HUES64 (cell line): ENCODE measurements around the gene BTBD9.
"Not testable (repeated sequence)": the region's sequence is repeated elsewhere in the genome, so short reads cannot be mapped to it uniquely, and the experiment has no call there.

Experiments
- H3K27ac ChIP-seq: 2 replicates; pipeline ENCODE4 v1.7.0; 2013; ENCODE audit warnings: low read depth, low read length, inconsistent platforms
- H3K27me3 ChIP-seq: 2 replicates; pipeline ENCODE4 v1.6.1; 2013; ENCODE audit warnings: mild to moderate bottlenecking, low read length; ENCODE audit not compliant: insufficient read depth
- H3K36me3 ChIP-seq: 2 replicates; pipeline ENCODE4 v1.6.1; 2013; ENCODE audit warnings: mild to moderate bottlenecking, low read length; ENCODE audit not compliant: insufficient read depth
- H3K4me1 ChIP-seq: 2 replicates; pipeline ENCODE4 v1.6.1; 2013; ENCODE audit warnings: mild to moderate bottlenecking, low read length, moderate library complexity; ENCODE audit not compliant: insufficient read depth
- H3K4me3 ChIP-seq: 2 replicates; pipeline ENCODE4 v1.5.1; 2013; ENCODE audit warnings: mild to moderate bottlenecking, low read length, moderate library complexity
- H3K9ac ChIP-seq: 2 replicates; pipeline ENCODE4 v1.6.1; 2013; ENCODE audit warnings: mild to moderate bottlenecking, low read depth, low read length
- H3K9me3 ChIP-seq: 2 replicates; pipeline ENCODE4 v1.6.1; 2013; ENCODE audit warnings: low read depth, low read length; ENCODE audit not compliant: insufficient read depth
- WGBS: fragments of 150-250, 120-280 bp; methylation state at CpG from one replicate; pipeline ENCODE4 v1.1.7; 2013; ENCODE audit warnings: missing lambda C conversion rate; 5-methylcytosine and 5-hydroxymethylcytosine counted together

The BTBD9 gene

DNA sequence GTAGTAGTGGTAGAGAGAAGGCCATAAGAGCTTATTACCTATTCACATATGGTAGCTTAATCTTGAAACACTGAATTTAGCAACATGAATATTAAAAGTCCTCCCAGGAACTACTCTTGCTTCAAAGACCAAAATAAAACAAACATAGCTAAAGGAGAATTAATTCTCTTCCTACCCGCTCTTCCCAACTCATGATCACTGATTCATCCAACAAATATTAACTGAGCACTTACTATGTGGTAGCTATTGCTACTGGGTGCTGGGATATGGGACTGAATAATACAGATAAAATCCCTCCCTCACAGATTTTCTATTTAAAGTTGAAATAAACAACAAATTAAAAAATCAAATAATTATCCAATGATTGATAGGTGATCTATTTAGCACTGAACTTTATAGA lies 287.1 kb downstream of the BTBD9 start:
- Histone ChIP-seq H3K36me3 (no peaks in the 10 kb centered on the region), H3K4me1 (peaks cover 14% of the 10 kb centered on the region; the same call in 1 of the 2 replicates), H3K9me3 (no peaks in the 10 kb centered on the region), H3K9ac (no peak overlapping the region), H3K4me3 (no peak overlapping the region), H3K27ac (no peak overlapping the region), H3K27me3 (no peaks in the 10 kb centered on the region)
- 90% methylated on average over 1 of the region's 1 CpG for WGBS

DNA sequence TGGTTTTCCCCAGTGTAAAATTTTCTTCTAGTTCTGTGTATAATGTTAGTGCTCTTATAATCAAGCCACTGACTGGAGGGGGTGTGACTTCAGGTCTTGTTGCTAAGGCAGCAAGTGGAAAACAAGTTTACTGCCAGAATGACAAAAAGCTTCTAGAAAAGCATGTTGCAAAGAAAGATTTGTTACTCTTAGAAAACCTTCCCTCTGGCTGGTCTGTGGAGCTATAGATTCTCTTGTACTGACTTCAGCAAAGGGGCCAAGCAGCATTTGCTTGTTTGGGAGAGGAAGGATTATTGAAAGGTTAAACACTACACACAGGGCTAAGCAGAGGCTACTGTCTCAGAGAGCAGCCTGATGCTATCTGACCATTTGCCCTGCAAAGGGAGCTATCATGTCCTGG lies 288.8 kb downstream of the BTBD9 start:
- Histone ChIP-seq H3K36me3 (no peaks in the 10 kb centered on the region), H3K27ac (no peak overlapping the region), H3K4me3 (no peak overlapping the region), H3K9me3 (no peaks in the 10 kb centered on the region), H3K9ac (no peak overlapping the region), H3K4me1 (peaks cover 28% of the 10 kb centered on the region; the same call in 1 of the 2 replicates), H3K27me3 (no peaks in the 10 kb centered on the region)

DNA sequence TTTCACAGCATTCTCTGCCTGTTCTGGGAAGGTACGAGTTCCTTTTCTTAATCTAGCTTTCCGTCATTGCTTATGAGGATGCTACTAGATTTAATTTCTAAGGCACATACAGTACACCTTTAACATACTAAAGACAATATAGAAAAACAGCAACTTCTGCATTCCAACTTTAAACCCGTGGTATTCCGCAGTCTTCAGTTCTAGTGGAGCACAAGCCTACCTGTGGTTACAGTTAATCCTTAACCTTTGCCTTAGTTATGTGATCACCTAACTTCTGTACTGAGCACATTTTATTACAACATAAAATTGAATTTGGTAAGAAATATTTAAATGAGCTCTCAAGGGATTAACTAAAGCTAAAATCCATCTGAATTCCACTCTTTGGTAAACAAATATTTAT lies 289.5 kb downstream of the BTBD9 start:
- H3K9me3 ChIP-seq = no peaks in the 10 kb centered on the region
- no peak overlapping the region for H3K27ac ChIP-seq
- no peak overlapping the region for H3K9ac ChIP-seq
- H3K27me3 ChIP-seq = no peaks in the 10 kb centered on the region
- 93% methylated on average over 4 of the region's 4 CpGs for WGBS
- peaks cover 28% of the 10 kb centered on the region; the same call in 1 of the 2 replicates for H3K4me1 ChIP-seq
- no peaks in the 10 kb centered on the region for H3K36me3 ChIP-seq
- H3K4me3 ChIP-seq = no peak overlapping the region

DNA sequence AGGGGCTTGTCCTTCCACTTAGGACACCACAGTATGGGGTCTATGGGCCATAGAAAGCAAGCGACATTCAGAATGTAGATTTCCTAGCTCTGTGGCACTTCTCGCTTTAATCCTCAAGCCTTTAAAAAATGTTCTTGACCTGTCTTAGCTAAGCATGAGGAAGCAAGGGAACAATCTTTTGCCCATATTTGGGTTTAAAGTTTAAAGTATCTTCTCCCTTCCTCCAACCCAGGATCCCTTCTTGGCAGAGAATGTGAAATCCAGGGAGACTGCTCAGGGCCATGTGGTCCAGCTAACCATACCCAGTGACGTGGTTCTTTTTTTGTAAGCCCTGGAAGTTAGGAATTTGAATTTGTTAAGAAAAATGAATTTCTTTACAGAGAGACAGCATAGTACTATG lies 289.9 kb downstream of the BTBD9 start:
- WGBS = 76% methylated on average over 3 of the region's 3 CpGs
- H3K27me3 ChIP-seq = no peaks in the 10 kb centered on the region
- peaks cover 28% of the 10 kb centered on the region; the same call in 1 of the 2 replicates for H3K4me1 ChIP-seq
- no peaks in the 10 kb centered on the region for H3K9me3 ChIP-seq
- H3K9ac ChIP-seq = no peak overlapping the region
- no peak overlapping the region for H3K4me3 ChIP-seq
- no peaks in the 10 kb centered on the region for H3K36me3 ChIP-seq
- H3K27ac ChIP-seq = no peak overlapping the region

DNA sequence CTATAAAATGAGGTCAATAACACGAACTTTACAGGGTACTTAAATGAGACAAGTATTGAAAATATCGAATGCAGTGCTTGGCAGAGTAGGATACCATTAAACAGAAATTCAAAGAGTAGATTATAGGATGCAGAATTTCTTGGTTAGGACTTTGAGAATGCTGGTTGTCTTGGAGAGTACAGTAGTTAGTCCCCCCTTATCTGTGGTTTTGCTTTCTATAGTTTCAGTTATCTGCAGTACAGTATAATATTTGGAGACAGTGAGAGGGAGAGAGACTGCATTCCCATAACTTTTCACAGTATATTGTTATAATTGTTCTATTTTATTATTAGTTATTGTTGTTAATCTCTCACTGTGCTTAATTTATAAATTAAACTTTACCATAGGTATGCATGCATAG lies 290.5 kb downstream of the BTBD9 start:
- no peaks in the 10 kb centered on the region for H3K27me3 ChIP-seq
- no peak overlapping the region for H3K27ac ChIP-seq
- WGBS = 96% methylated on average over 2 of the region's 2 CpGs
- H3K9me3 ChIP-seq = no peaks in the 10 kb centered on the region
- H3K9ac ChIP-seq = no peak overlapping the region
- H3K36me3 ChIP-seq = no peaks in the 10 kb centered on the region
- no peak overlapping the region for H3K4me3 ChIP-seq
- H3K4me1 ChIP-seq = peaks cover 28% of the 10 kb centered on the region; the same call in 1 of the 2 replicates

DNA sequence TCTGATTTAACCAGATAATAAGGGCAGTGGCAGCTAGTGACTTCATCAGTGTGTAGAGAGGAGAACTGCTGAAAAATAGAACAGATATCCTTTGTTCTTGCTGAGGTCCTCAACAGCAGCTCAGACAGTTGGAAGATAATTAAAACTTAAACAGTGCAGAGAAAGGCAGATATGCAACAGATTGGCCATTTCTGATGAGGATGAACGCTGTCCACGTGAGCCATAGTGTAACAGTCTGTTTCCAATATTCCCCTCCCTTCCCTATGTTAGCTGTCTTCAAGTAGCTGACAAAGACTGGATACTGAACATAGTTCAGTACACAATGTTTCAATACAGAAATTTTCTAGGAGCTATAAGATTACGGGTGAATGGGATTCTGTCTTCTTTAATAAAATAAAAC lies 291.4 kb downstream of the BTBD9 start:
- WGBS = 95% methylated on average over 2 of the region's 3 CpGs
- H3K4me3 ChIP-seq = no peak overlapping the region
- no peaks in the 10 kb centered on the region for H3K36me3 ChIP-seq
- H3K9ac ChIP-seq = no peak overlapping the region
- peaks cover 28% of the 10 kb centered on the region; the same call in 1 of the 2 replicates for H3K4me1 ChIP-seq
- H3K9me3 ChIP-seq = no peaks in the 10 kb centered on the region
- H3K27me3 ChIP-seq = no peaks in the 10 kb centered on the region
- no peak overlapping the region for H3K27ac ChIP-seq

DNA sequence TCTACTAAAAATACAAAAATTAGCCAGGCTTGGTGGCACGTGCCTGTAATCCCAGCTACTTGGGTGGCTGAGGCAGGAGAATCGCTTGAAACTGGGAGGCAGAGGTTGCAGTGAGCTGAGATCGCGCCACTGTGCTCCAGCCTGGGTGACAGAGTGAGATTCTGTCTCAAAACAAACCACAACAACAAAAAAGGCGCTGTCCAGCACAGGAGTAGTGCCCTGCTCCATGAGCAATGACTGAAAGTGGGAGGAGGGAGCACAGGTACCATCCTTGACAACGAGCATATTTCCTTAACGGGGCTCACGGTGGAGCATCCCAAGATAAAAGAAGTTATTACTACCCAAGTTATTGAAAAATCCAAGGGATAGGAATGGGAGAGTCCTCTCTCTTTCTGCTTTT lies 291.9 kb downstream of the BTBD9 start:
- not testable (repeated sequence) for H3K4me3 ChIP-seq, H3K27me3 ChIP-seq, H3K9ac ChIP-seq, H3K9me3 ChIP-seq, H3K27ac ChIP-seq, H3K36me3 ChIP-seq
- WGBS = 96% methylated on average over 6 of the region's 8 CpGs
- H3K4me1 ChIP-seq = peaks cover 28% of the 10 kb centered on the region; the same call in 1 of the 2 replicates

DNA sequence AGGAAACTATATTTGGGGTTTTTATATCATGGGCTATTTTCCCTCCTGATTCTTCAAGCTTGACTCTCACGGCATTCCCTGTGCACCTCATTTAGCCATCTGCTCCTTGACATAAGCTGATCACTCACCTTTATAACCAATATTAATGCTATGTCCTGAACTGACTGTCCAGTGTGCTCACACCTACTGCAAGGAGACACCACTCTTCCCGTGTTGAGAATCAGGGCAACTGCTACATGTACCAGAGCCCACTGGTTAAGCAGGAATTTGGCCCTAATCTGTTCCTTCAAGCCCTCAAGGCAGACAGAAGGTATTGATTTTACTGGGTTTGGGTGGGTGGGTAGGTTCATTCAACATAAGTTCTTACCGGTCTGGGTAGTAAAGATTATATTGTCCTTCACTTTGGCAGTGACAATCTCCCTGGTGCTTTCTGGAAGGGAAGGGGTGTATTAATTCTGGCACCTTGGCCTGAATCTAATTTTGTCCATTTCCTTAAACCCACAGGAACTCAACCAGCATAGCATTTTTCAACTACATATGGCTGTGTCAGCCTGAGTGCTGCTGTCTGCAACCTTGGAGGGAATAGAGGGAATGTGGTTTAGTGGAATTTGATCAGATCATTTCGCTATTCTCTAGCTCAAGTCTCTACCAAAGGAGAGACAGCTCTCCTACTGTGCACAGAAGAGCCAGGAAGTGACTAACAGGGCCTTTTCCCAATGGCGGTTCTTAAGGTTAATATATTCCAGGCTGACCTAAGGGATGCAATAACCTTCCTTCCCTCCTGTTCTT lies 293.2 kb downstream of the BTBD9 start:
- H3K27ac ChIP-seq = no peak overlapping the region

DNA sequence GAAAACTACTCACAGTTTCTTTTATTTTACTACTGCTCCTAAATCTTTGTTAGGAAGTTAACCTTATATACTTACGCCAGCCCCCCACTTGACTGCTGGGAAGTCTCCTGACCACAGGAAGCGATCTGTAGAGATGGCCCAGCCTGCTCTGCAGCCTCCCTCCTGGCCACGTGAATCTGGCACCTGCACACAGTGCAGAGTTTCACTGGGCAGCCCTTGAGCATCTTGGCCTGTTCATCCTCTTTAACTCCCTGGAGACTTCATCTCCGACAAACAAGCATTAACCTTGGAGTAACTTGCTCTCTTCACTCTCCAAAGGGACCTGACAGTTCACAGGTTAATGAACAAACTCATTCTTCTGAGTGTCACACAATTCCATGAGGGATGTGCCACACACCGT lies 294.1 kb downstream of the BTBD9 start:
- WGBS = 89% methylated on average over 5 of the region's 5 CpGs
- H3K27ac ChIP-seq = no peak overlapping the region
- no peak overlapping the region for H3K4me3 ChIP-seq
- H3K9ac ChIP-seq = no peak overlapping the region
- H3K27me3 ChIP-seq = no peaks in the 10 kb centered on the region
- no peaks in the 10 kb centered on the region for H3K36me3 ChIP-seq
- peaks cover 23% of the 10 kb centered on the region; the same call in 1 of the 2 replicates for H3K4me1 ChIP-seq
- H3K9me3 ChIP-seq = no peaks in the 10 kb centered on the region

More for the DNA sequence above, 293.2 kb downstream of the BTBD9 start:
- no peaks in the 10 kb centered on the region for H3K9me3 ChIP-seq
- H3K36me3 ChIP-seq = no peaks in the 10 kb centered on the region
- 62% methylated on average over 5 of the region's 5 CpGs for WGBS
- H3K9ac ChIP-seq = no peak overlapping the region; the same call in 1 of the 2 replicates
- no peaks in the 10 kb centered on the region for H3K27me3 ChIP-seq
- H3K4me3 ChIP-seq = no peak overlapping the region
- peaks cover 28% of the 10 kb centered on the region; the same call in 1 of the 2 replicates for H3K4me1 ChIP-seq

DNA sequence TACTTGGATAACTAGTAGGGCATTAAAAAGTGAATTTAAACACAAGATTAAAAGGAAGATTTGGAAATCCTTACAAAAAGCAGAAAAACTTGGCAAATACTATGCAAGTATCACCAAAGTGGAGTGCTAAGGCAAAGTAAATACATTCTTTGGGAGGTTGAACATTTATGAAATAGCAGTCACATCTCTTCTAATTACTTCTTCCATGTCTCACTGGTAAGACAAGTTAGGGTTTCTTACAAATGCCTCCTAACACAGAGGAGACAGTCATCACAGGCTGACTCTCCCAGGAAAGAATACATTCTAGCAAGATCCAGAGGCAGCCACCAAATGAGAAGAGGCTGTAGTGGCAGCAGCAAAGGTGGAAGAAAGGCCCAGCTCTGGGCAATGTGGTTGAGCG lies 298.2 kb downstream of the BTBD9 start:
- no peaks in the 10 kb centered on the region for H3K36me3 ChIP-seq
- no peak overlapping the region for H3K4me3 ChIP-seq
- H3K9me3 ChIP-seq = no peaks in the 10 kb centered on the region
- peaks cover 3% of the 10 kb centered on the region; the same call in 1 of the 2 replicates for H3K4me1 ChIP-seq
- no peak overlapping the region for H3K9ac ChIP-seq
- no peak overlapping the region for H3K27ac ChIP-seq
- no peaks in the 10 kb centered on the region for H3K27me3 ChIP-seq
- 97% methylated on average over 1 of the region's 1 CpG for whole genome bisulfite sequencing

DNA sequence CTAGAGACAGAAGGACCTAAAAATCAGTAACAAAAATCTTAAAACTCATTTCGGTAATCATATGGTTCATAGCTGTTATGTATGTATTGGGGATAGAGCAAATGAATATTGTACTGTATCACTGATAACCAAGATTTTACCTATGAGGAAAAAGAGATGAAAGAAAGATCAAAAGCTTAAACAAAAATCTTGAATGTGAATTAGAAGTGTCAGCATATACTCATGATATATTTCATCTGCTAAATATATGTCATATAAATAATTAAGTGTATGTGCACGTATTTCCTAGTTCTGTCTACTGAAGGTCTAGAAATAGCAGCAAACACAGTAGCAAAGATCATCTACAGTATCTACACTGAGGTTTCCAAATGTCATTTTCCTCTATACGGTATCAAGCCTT lies 299.8 kb downstream of the BTBD9 start:
- H3K9ac ChIP-seq = no peak overlapping the region
- H3K4me3 ChIP-seq = no peak overlapping the region
- WGBS = 87% methylated on average over 2 of the region's 3 CpGs
- no peaks in the 10 kb centered on the region for H3K36me3 ChIP-seq
- H3K9me3 ChIP-seq = no peaks in the 10 kb centered on the region
- no peaks in the 10 kb centered on the region for H3K4me1 ChIP-seq
- H3K27ac ChIP-seq = no peak overlapping the region
- H3K27me3 ChIP-seq = no peaks in the 10 kb centered on the region
